Fibroblast of villous mesenchyme (primary cell): ENCODE results near the gene MAGEA2. TPM values are rescaled to one million over a fixed set of nuclear protein-coding genes. Genes with fewer than 3 reads are reported as not detected.
"Not testable (repeated sequence)": the region's sequence is repeated elsewhere in the genome, so short reads cannot be mapped to it uniquely, and the experiment has no call there.

Source experiments
- DNase-seq: peaks from one replicate; pipeline ENCODE4 v3.0.0-alpha.2; 2010; ENCODE audit warnings: low read depth
- H3K4me3 ChIP-seq: 2 replicates; pipeline ENCODE4 v1.5.1; 2011; ENCODE audit warnings: low read depth, mild to moderate bottlenecking, low read length
- CTCF ChIP-seq: IDR thresholded peaks from 2 replicates; pipeline ENCODE4 v1.5.1; 2012; ENCODE audit warnings: low read depth, mild to moderate bottlenecking, low read length; ENCODE audit not compliant: insufficient read depth
- total RNA-seq: library from RNA; depleted of rRNA; stranded (reverse); fragments of >200 nt; gene quantifications from 2 replicates; pipeline ENCODE4 v1.2.3, GENCODE V29; 2012

The MAGEA2 gene
- total RNA-seq, 1 donor = not detected

DNA sequence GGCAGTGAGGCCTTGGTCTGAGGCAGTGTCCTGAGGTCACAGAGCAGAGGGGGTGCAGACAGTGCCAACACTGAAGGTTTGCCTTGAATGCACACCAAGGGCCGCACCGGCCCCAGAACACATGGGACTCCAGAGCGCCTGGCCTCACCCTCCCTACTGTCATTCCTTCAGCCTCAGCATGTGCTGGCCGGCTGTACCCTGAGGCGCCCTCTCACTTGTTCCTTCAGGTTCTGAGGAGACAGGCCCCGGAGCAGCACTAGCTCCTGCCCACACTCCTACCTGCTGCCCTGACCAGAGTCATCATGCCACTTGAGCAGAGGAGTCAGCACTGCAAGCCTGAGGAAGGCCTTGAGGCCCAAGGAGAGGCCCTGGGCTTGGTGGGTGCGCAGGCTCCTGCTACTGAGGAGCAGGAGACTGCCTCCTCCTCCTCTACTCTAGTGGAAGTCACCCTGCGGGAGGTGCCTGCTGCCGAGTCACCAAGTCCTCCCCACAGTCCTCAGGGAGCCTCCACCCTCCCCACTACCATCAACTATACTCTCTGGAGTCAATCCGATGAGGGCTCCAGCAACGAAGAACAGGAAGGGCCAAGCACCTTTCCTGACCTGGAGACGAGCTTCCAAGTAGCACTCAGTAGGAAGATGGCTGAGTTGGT lies 17.7 kb downstream of the MAGEA2 start:
- no peak for TF ChIP-seq CTCF
- DNase-seq = no peak
- H3K4me3 ChIP-seq = no peak overlapping the region

GRCh38 chrX:152735101-152735500 lies 18.5 kb downstream of the MAGEA2 start:
- no peak overlapping the region for H3K4me3 ChIP-seq
- DNase-seq = no peak
- TF ChIP-seq CTCF = no peak

DNA sequence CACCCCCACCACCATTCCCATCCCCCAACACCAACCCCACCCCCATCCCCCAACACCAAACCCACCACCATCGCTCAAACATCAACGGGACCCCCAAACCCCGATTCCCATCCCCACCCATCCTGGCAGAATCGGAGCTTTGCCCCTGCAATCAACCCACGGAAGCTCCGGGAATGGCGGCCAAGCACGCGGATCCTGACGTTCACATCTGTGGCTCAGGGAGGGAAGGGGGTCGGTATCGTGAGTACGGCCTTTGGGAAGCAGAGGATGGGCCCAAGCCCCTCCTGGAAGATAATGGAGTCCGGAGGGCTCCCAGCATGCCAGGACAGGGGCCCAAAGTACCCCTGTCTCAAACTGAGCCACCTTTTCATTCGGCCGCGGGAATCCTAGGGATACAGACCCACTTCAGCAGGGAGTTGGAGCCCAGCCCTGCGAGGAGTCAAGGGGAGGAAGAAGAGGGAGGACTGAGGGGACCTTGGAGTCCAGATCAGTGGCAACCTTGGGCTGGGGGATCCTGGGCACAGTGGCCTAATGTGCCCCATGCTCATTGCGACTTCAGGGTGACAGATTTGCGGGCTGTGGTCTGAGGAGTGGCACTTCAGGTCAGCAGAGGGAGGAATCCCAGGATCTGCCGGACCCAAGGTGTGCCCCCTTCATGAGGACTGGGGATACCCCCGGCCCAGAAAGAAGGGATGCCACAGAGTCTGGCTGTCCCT lies 19.3 kb downstream of the MAGEA2 start:
- not testable (repeated sequence) for DNase-seq, H3K4me3 ChIP-seq

DNA sequence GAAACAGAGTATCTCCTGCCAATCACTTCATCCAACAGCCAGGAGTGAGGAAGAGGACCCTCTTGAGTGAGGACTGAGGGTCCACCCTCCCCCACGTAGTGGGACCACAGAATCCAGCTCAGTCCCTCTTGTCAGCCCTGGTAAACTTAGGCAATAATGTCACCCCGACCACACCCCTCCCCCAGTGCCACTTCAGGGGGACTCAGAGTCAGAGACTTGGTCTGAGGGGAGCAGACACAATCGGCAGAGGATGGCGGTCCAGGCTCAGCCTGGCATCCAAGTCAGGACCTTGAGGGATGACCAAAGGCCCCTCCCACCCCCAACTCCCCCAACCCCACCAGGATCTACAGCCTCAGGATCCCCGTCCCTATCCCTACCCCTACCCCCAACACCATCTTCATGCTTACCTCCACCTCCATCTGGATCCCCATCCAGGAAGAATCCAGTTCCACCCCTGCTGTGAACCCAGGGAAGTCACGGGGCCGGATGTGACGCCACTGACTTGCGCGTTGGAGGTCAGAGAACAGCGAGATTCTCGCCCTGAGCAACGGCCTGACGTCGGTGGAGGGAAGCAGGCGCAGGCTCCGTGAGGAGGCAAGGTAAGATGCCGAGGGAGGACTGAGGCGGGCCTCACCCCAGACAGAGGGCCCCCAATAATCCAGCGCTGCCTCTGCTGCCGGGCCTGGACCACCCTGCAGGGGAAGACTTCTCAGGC lies 20.2 kb downstream of the MAGEA2 start, which contains the start of the genes CSAG1 and MAGEA12:
Gene CSAG1 (minus strand): TSS at position 461 of the 715 bp plus-strand sequence. CDS start 1,261 bp downstream, outside the sequence.
Gene MAGEA12 (plus strand): TSS at position 497 of the 715 bp plus-strand sequence. CDS start 2,405 bp downstream, outside the sequence.
- no peak for DNase-seq
- H3K4me3 ChIP-seq = no peak within 1 kb of the TSS
- no peak for TF ChIP-seq CTCF

DNA sequence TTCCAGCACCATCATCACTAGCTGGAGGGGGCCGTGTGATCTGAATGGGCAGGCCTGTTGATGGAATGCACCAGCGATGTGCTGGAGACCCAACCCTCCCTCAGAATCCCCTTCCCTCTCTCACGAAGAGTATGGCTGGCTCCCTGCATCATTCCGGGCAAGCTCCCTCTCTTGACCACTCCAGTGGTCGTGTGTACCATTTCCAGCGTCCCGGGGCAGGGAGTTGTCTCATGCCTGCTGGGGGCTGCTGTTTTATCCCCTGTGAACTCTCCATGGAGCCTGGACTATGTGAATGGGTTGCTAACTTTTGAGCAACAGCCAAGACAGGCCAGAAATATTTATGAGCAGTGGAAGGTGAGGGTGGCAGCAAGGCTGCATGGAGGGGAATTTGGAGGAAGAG lies 28.2 kb downstream of the MAGEA2 start:
- TF ChIP-seq CTCF = no peak
- DNase-seq = no peak
- no peak overlapping the region for H3K4me3 ChIP-seq

GRCh38 chrX:152713815-152714787 lies 39.5 kb downstream of the MAGEA2 start, which contains the start of gene MAGEA2B:
Gene MAGEA2B, plus strand, starts transcription at chrX:152714628. Its CDS starts 2,479 bp downstream, at chrX:152717107.
- DNase-seq, H3K4me3 ChIP-seq: not testable (repeated sequence)

DNA sequence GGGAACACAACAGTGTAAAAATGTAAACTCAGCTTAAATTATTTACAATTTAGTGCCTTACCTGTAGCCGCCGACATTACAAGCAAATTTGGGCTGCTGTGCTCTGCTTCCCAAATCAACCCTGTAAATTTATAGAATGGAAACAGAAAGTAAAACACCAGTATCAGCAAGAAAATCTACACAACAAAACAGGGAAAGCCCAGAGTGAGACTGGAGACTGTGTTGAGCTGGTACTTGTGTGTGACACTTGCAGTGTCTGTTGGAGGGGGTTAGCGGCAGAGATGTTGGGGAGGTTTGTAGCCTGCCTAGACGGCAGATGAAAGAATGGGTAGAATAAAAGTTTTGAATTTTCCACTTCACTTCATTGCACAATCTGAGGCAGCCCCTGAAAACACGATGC lies 40.4 kb downstream of the MAGEA2 start:
- DNase-seq, H3K4me3 ChIP-seq: not testable (repeated sequence)

DNA sequence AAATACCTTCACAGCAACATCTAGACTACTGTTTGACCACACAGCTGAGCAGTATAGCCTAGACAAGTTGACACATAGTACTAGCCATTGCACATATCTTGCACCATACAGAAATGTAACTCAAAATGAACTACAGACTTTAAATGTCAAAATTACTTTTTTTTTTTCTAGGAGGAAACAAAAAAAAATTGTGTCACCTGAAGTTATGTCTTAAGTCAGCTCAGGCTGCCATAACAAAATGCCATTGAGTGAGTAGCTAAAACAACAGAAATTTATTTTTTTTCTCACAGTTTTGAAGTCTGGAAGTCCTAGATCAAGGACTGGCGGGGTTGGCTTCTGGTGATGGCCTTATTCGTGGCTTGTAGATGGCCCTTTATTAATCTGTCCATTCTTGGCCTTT lies 44.5 kb downstream of the MAGEA2 start, which contains the start of gene CSAG2:
Gene CSAG2 (minus strand): TSS at position 101 of the 400 bp plus-strand sequence. CDS start 161 bp downstream, outside the sequence.
- not testable (repeated sequence) for H3K4me3 ChIP-seq, DNase-seq

- H3K4me3 ChIP-seq, DNase-seq: not testable (repeated sequence)
Observed at GRCh38 chrX:152706500-152706899, 47.1 kb downstream of the MAGEA2 start.

DNA sequence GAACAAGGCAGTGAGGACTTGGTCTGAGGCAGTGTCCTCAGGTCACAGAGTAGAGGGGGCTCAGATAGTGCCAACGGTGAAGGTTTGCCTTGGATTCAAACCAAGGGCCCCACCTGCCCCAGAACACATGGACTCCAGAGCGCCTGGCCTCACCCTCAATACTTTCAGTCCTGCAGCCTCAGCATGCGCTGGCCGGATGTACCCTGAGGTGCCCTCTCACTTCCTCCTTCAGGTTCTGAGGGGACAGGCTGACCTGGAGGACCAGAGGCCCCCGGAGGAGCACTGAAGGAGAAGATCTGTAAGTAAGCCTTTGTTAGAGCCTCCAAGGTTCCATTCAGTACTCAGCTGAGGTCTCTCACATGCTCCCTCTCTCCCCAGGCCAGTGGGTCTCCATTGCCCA lies 53.3 kb downstream of the MAGEA2 start:
- DNase-seq, H3K4me3 ChIP-seq: not testable (repeated sequence)
